H1 (cell line): ENCODE data around the gene PLCB1. TPM values are rescaled to one million over a fixed set of nuclear protein-coding genes. Genes with fewer than 3 reads are reported as not detected.

Experiments used
- CTCF ChIA-PET: fragments of 300-600 bp; sonication (Branson Sonifier 250); formaldehyde crosslinking; loops from one replicate; lab custom pipeline; 2021; ENCODE audit not compliant: partially characterized antibody; lab: Charles Lee
- POLR2A ChIA-PET: fragments of 300-600 bp; sonication (Branson Sonifier 250); formaldehyde crosslinking; loops from one replicate; lab custom pipeline; 2021; ENCODE audit warnings: inconsistent platforms; ENCODE audit not compliant: partially characterized antibody; lab: Charles Lee
- DNase-seq, 2 experiments: peaks; one replicate each; pipeline versions ENCODE4 v3.0.0 to v3.0.0-alpha.2; 2010 to 2022; ENCODE audit warnings: low spot score in 2 of 2, low read depth in 1 of 2, mixed read lengths in 1 of 2
- FAIRE-seq: peaks from 2 replicates; lab custom pipeline; 2011; peaks lifted over from hg19 to GRCh38; lab: Jason Lieb, UNC
- H2AFZ ChIP-seq: 2 replicates; pipeline ENCODE4 v1.8.1; 2012; ENCODE audit warnings: low read length, inconsistent platforms
- H2AK5ac ChIP-seq: 2 replicates; pipeline ENCODE4 v1.6.1; 2013; ENCODE audit warnings: low read depth, low read length
- H2BK120ac ChIP-seq: replicated peaks from 2 replicates; pipeline ENCODE3; 2013; ENCODE audit warnings: low read depth, low read length, inconsistent platforms
- H2BK12ac ChIP-seq: 2 replicates; pipeline ENCODE4 v1.6.1; 2013; ENCODE audit warnings: low read depth, low read length
- H2BK15ac ChIP-seq: 2 replicates; pipeline ENCODE4 v1.6.1; 2013; ENCODE audit warnings: low read length
- H2BK20ac ChIP-seq: 2 replicates; pipeline ENCODE4 v1.6.1; 2013; ENCODE audit warnings: low read length
- H2BK5ac ChIP-seq: 2 replicates; pipeline ENCODE4 v1.6.1; 2013; ENCODE audit warnings: low read depth, low read length
- H3K14ac ChIP-seq: 2 replicates; pipeline ENCODE4 v1.6.1; 2013; ENCODE audit warnings: inconsistent platforms; ENCODE audit not compliant: insufficient read length
- H3K18ac ChIP-seq: 2 replicates; pipeline ENCODE4 v1.6.1; 2013; ENCODE audit warnings: low read length; ENCODE audit errors: extremely low read depth
- H3K23ac ChIP-seq: 2 replicates; pipeline ENCODE4 v1.6.1; 2013; ENCODE audit warnings: inconsistent platforms; ENCODE audit not compliant: insufficient read length
- H3K23me2 ChIP-seq: 2 replicates; pipeline ENCODE4 v1.6.1; 2013; ENCODE audit warnings: low read depth, low read length
- H3K27ac ChIP-seq: 2 replicates; pipeline ENCODE4 v1.6.1; 2011; ENCODE audit warnings: low read depth, low read length, inconsistent platforms
- H3K27me3 ChIP-seq, 4 experiments: replicated peaks in 1 of 4; 1 replicate in 1 of 4; 2 replicates in 3 of 4; pipeline versions ENCODE4 v1.6.1 to v1.8.1; 2011 to 2013; ENCODE audit warnings: low read length in 3 of 4, mild to moderate bottlenecking in 3 of 4, inconsistent platforms in 2 of 4, mixed read lengths in 2 of 4, moderate library complexity in 1 of 4; ENCODE audit not compliant: control insufficient read depth in 3 of 4, insufficient read depth in 3 of 4; ENCODE audit errors: extremely low read depth in 1 of 4
- H3K36me3 ChIP-seq, 4 experiments: 2 replicates each; pipeline versions ENCODE4 v1.6.1 to v1.8.1; 2011 to 2013; ENCODE audit warnings: mild to moderate bottlenecking in 4 of 4, low read length in 3 of 4, moderate library complexity in 2 of 4, control low read depth in 1 of 4, inconsistent platforms in 1 of 4; ENCODE audit not compliant: insufficient read depth in 4 of 4, control insufficient read depth in 2 of 4
- H3K4ac ChIP-seq: replicated peaks from 2 replicates; pipeline ENCODE3; 2013; ENCODE audit warnings: low read length, low read depth, mixed read lengths, inconsistent platforms; ENCODE audit not compliant: insufficient read length
- H3K4me1 ChIP-seq, 4 experiments: replicated peaks in 1 of 4; 1 replicate in 1 of 4; 2 replicates in 3 of 4; pipeline versions ENCODE4 v1.6.1 to v1.8.1; 2011 to 2013; ENCODE audit warnings: low read length in 3 of 4, inconsistent platforms in 2 of 4, mixed read lengths in 1 of 4; ENCODE audit not compliant: insufficient read depth in 4 of 4, control insufficient read depth in 3 of 4
- H3K4me2 ChIP-seq, 2 experiments: 2 replicates each; pipeline versions ENCODE4 v1.6.1 to v1.8.1; 2011 to 2013; ENCODE audit warnings: low read depth in 2 of 2, low read length in 2 of 2, control low read depth in 1 of 2, inconsistent platforms in 1 of 2, mild to moderate bottlenecking in 1 of 2; ENCODE audit not compliant: insufficient read depth in 1 of 2
- H3K4me3 ChIP-seq, 4 experiments: fragments of 200-600, 300-600 bp in 1 of 4; sonication (generic), shearing (Covaris generic), sonication (Bioruptor Twin) in 1 of 4; 2 replicates each; pipeline versions ENCODE4 v1.5.1 to v1.8.1; 2011 to 2016; ENCODE audit warnings: low read length in 4 of 4, low read depth in 3 of 4, control low read depth in 2 of 4, inconsistent platforms in 2 of 4, mild to moderate bottlenecking in 2 of 4, mixed read lengths in 1 of 4, moderate library complexity in 1 of 4; ENCODE audit not compliant: insufficient read depth in 2 of 4; ENCODE audit errors: extremely low read depth in 1 of 4
- H3K56ac ChIP-seq: replicated peaks from 2 replicates; pipeline ENCODE3; 2013; ENCODE audit warnings: low read depth, mild to moderate bottlenecking, mixed read lengths, low read length, inconsistent platforms; ENCODE audit not compliant: insufficient read length
- H3K79me1 ChIP-seq: 2 replicates; pipeline ENCODE4 v1.6.1; 2013; ENCODE audit warnings: low read depth, low read length, control low read depth
- H3K79me2 ChIP-seq, 2 experiments: 2 replicates each; pipeline versions ENCODE4 v1.6.1 to v1.8.1; 2012 to 2013; ENCODE audit warnings: low read length in 2 of 2, mild to moderate bottlenecking in 2 of 2, inconsistent platforms in 1 of 2; ENCODE audit not compliant: insufficient read depth in 2 of 2, control insufficient read depth in 1 of 2
- H3K9ac ChIP-seq, 4 experiments: replicated peaks in 1 of 4; 1 replicate in 1 of 4; 2 replicates in 3 of 4; pipeline versions ENCODE4 v1.6.1 to v1.8.1; 2011 to 2013; ENCODE audit warnings: low read depth in 3 of 4, low read length in 3 of 4, control low read depth in 2 of 4, mild to moderate bottlenecking in 2 of 4, moderate library complexity in 2 of 4, inconsistent platforms in 1 of 4; ENCODE audit errors: extremely low read depth in 1 of 4
- H3K9me3 ChIP-seq, 2 experiments: 2 replicates each; pipeline versions ENCODE4 v1.6.1 to v1.8.1; 2012 to 2013; ENCODE audit warnings: mild to moderate bottlenecking in 2 of 2, moderate library complexity in 2 of 2, control low read depth in 1 of 2, inconsistent platforms in 1 of 2, low read depth in 1 of 2, low read length in 1 of 2, mixed read lengths in 1 of 2; ENCODE audit not compliant: insufficient read depth in 2 of 2
- H4K20me1 ChIP-seq, 2 experiments: replicated peaks in 1 of 2; 2 replicates each; pipeline versions ENCODE3 to v1.8.1; 2011 to 2013; ENCODE audit warnings: inconsistent platforms in 2 of 2, low read length in 2 of 2, mild to moderate bottlenecking in 1 of 2; ENCODE audit not compliant: insufficient read depth in 2 of 2, control insufficient read depth in 1 of 2
- H4K5ac ChIP-seq: 2 replicates; pipeline ENCODE4 v1.6.1; 2013; ENCODE audit warnings: low read length, low read depth, mixed read lengths, inconsistent platforms; ENCODE audit not compliant: insufficient read length
- H4K8ac ChIP-seq: 2 replicates; pipeline ENCODE4 v1.8.0; 2013; ENCODE audit warnings: mild to moderate bottlenecking, moderate library complexity, low read length, inconsistent platforms; ENCODE audit not compliant: insufficient read depth; ENCODE audit errors: extremely low read depth
- H4K91ac ChIP-seq: replicated peaks from 2 replicates; pipeline ENCODE3; 2013; ENCODE audit warnings: low read length, mixed read lengths, inconsistent platforms; ENCODE audit not compliant: insufficient read length
- ASH2L ChIP-seq: fragments of 200-600, 300-600 bp; sonication (generic); IDR thresholded peaks from one replicate; pipeline ENCODE4 v1.7.1; 2017; ENCODE audit warnings: low read length
- CHD1 ChIP-seq: IDR thresholded peaks from 2 replicates; pipeline ENCODE4 v1.6.1; 2012; ENCODE audit warnings: low read depth, low read length, improper control_type of control experiment
- TAF1 ChIP-seq: IDR thresholded peaks from 2 replicates; pipeline ENCODE4 v1.6.1; 2011; ENCODE audit warnings: mild to moderate bottlenecking, low read depth, low read length
- YY1 ChIP-seq: IDR thresholded peaks from 2 replicates; pipeline ENCODE4 v1.6.1; 2011; ENCODE audit warnings: low read depth, mild to moderate bottlenecking, low read length
- WGBS, 2 experiments: shearing (Covaris generic) in 1 of 2; methylation state at CpG; one replicate each; pipeline versions ENCODE4 v1.1.6 to v1.1.7; 2013 to 2015; ENCODE audit warnings: low lambda C conversion rate in 2 of 2, mixed read lengths in 2 of 2, inconsistent platforms in 1 of 2, low coverage in 1 of 2, missing lambda C conversion rate in 1 of 2; ENCODE audit not compliant: insufficient replicate concordance in 2 of 2, insufficient coverage in 1 of 2, insufficient read length in 1 of 2; ENCODE audit errors: extremely low coverage in 1 of 2, missing lambda C conversion rate in 1 of 2; 5-methylcytosine and 5-hydroxymethylcytosine counted together
- polyA plus RNA-seq, 7 experiments: library from polyadenylated mRNA; depleted of rRNA in 3 of 7; stranded (reverse) in 5 of 7; unstranded in 2 of 7; fragments of >200 nt in 5 of 7; fragments of 200-250 nt in 2 of 7; gene quantifications; 1 replicate in 5 of 7; 2 replicates in 1 of 7; 4 replicates in 1 of 7; pipeline versions ENCODE4 v1.2.1 to v1.2.3, GENCODE V29; 2011 to 2013; ENCODE audit warnings: missing spikeins in 2 of 7, mixed read lengths in 2 of 7
- total RNA-seq: library from RNA; stranded (reverse); fragmentation: NEBNext Ultra II Directional; extraction: Animal tissue kit (Norgen Biotek cat#: 25700); gene quantifications from 2 replicates; pipeline ENCODE4 v1.2.1, GENCODE V29; 2021

The PLCB1 gene
- total and polyA plus RNA-seq, 2 of the 8 experiments (the other 6 are each of a cell fraction or from before 2014, with no cell fraction given) = 2.6 to 9.1 TPM

DNA sequence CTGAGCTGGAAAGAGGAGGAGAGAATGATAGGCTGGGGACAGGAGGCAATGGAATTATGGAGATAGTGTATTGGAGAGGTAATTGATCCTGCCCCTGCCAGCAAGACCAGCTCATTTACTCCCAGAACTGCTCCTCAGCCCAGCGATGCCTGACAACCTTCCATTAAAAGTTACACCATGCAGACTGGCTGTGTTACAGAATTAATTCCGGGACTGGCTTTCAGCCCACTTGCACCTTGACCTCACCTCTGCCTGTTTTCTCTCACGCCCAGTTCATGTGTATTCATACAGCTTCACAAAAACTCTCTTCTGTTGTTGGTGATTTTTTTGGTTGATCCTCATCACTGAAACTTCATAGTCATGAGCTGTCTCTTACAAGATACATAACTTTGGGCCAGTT lies 207.3 kb downstream of the PLCB1 start:
- H3K56ac ChIP-seq = no peak overlapping the region
- no peaks in the 10 kb centered on the region for H3K27me3 ChIP-seq
- no peak overlapping the region for H2BK12ac ChIP-seq
- POLR2A ChIA-PET = no interaction called here
- no peak for DNase-seq
- H2AFZ ChIP-seq = no peak overlapping the region
- H3K9me3 ChIP-seq = no peaks in the 10 kb centered on the region
- H3K36me3 ChIP-seq = no peaks in the 10 kb centered on the region
- H3K14ac ChIP-seq = no peak overlapping the region
- 94% methylated on average over 3 of the region's 3 CpGs; no CpG with 5 or more reads in 1 of the 2 experiments for WGBS, 2 experiments
- H4K20me1 ChIP-seq = no peaks in the 10 kb centered on the region
- no peak overlapping the region for H4K5ac ChIP-seq
- H3K4me2 ChIP-seq = no peak overlapping the region
- H4K91ac ChIP-seq = no peak overlapping the region
- H3K27ac ChIP-seq = no peak overlapping the region
- CTCF ChIA-PET = interaction anchor here (0.6 to 1.6 kb wide), 3 partner anchors 12 to 403 kb away, joined by 3 to 6 read pairs (median 3); no protein-coding TSS in a partner anchor
- TF ChIP-seq CHD1 = no peak
- no peak for TF ChIP-seq YY1
- no peak for TF ChIP-seq TAF1
- no peak for TF ChIP-seq ASH2L
- TF ChIP-seq, all 59 proteins: peak for 0
- no peak overlapping the region for H3K4ac ChIP-seq
- no peak overlapping the region for H2BK120ac ChIP-seq
- H3K18ac ChIP-seq = no peak overlapping the region
- H3K23me2 ChIP-seq = no peaks in the 10 kb centered on the region
- no peaks in the 10 kb centered on the region for H3K79me1 ChIP-seq
- H3K79me2 ChIP-seq = no peaks in the 10 kb centered on the region
- no peak overlapping the region for H4K8ac ChIP-seq
- no peak overlapping the region for H2BK5ac ChIP-seq
- no peak for FAIRE-seq
- H3K23ac ChIP-seq = no peak overlapping the region
- H3K4me1 ChIP-seq = no peaks in the 10 kb centered on the region
- no peak overlapping the region for H2BK15ac ChIP-seq
- no peak overlapping the region for H2BK20ac ChIP-seq
- no peak overlapping the region for H3K4me3 ChIP-seq
- no peak overlapping the region for H2AK5ac ChIP-seq
- H3K9ac ChIP-seq = no peak overlapping the region
